Smooth muscle cell (in vitro differentiated cells): ENCODE results near the gene CFAP99. TPM values are rescaled to one million over a fixed set of nuclear protein-coding genes. Genes with fewer than 3 reads are reported as not detected.

Experiments
- DNase-seq: peaks from one replicate; lab custom pipeline; 2025; ENCODE audit not compliant: unreplicated experiment; lab: John Stamatoyannopoulos, UW
- H2AFZ ChIP-seq: fragments of 200-600 bp; sonication (generic); 2 replicates; pipeline ENCODE4 v1.6.0; 2016; ENCODE audit warnings: antibody characterized with exemption, low read depth, mild to moderate bottlenecking
- H3F3A ChIP-seq: fragments of 200-600 bp; sonication (generic); 2 replicates; pipeline ENCODE4 v1.6.0; 2017; ENCODE audit warnings: antibody characterized with exemption, low read depth
- H3K27ac ChIP-seq: fragments of 200-600 bp; sonication (generic); 2 replicates; pipeline ENCODE4 v1.5.1; 2016; ENCODE audit warnings: low read depth, mild to moderate bottlenecking
- H3K27me3 ChIP-seq: fragments of 200-600 bp; sonication (generic); 2 replicates; pipeline ENCODE4 v1.6.1; 2016; ENCODE audit warnings: low read depth, mild to moderate bottlenecking
- H3K36me3 ChIP-seq: fragments of 200-600 bp; sonication (generic); 2 replicates; pipeline ENCODE4 v1.5.1; 2016; ENCODE audit warnings: low read depth
- H3K4me1 ChIP-seq: fragments of 200-600 bp; sonication (generic); 2 replicates; pipeline ENCODE4 v1.5.1; 2016; ENCODE audit warnings: low read depth
- H3K4me2 ChIP-seq: fragments of 200-600 bp; sonication (generic); 2 replicates; pipeline ENCODE4 v1.6.0; 2016; ENCODE audit warnings: mild to moderate bottlenecking
- H3K4me3 ChIP-seq: fragments of 200-600 bp; sonication (generic); 2 replicates; pipeline ENCODE4 v1.5.1; 2016; ENCODE audit warnings: mild to moderate bottlenecking
- H3K79me2 ChIP-seq: fragments of 200-600 bp; sonication (generic); 2 replicates; pipeline ENCODE4 v1.6.0; 2016; ENCODE audit warnings: low read depth, mild to moderate bottlenecking
- H3K9ac ChIP-seq: fragments of 200-600 bp; sonication (generic); 2 replicates; pipeline ENCODE4 v1.6.0; 2016; ENCODE audit warnings: low read depth
- H3K9me3 ChIP-seq: fragments of 200-600 bp; sonication (generic); replicated peaks from 2 replicates; pipeline ENCODE4 v1.5.1; 2016; ENCODE audit warnings: low read depth
- H4K20me1 ChIP-seq: fragments of 200-600 bp; sonication (generic); 2 replicates; pipeline ENCODE4 v1.6.0; 2016; ENCODE audit warnings: low read depth
- CTCF ChIP-seq: fragments of 200-600 bp; sonication (generic); IDR thresholded peaks from 2 replicates; pipeline ENCODE4 v1.5.1; 2017; ENCODE audit warnings: borderline replicate concordance, mild to moderate bottlenecking, antibody characterized with exemption; ENCODE audit not compliant: insufficient read depth, poor library complexity, severe bottlenecking
- WGBS: methylation state at CpG from one replicate; pipeline ENCODE4 v1.1.7; 2016; ENCODE audit warnings: low lambda C conversion rate; 5-methylcytosine and 5-hydroxymethylcytosine counted together
- polyA plus RNA-seq: library from polyadenylated mRNA; unstranded; fragments of >200 nt; fragmentation: Nextera tagmentation; extraction: Ambion mirVana; gene quantifications from 2 replicates; pipeline ENCODE4 v1.2.1, GENCODE V29; 2016
- total RNA-seq: library from RNA; depleted of rRNA; stranded (reverse); fragments of >200 nt; gene quantifications from 2 replicates; pipeline ENCODE4 v1.2.3, GENCODE V29; 2014

Gene CFAP99
- total and polyA plus RNA-seq, 2 experiments from 2014 or later = not detected

GRCh38 chr4:2394528-2394927 lies 24.2 kb upstream of the CFAP99 start:
- Histone ChIP-seq H3K4me1 (peaks cover 6% of the 10 kb centered on the region), H3K79me2 (no peaks in the 10 kb centered on the region), H3F3A (no peaks in the 10 kb centered on the region), H3K4me3 (no peak overlapping the region), H4K20me1 (no peaks in the 10 kb centered on the region), H3K27ac (no peak overlapping the region), H3K27me3 (peaks cover 9% of the 10 kb centered on the region), H3K4me2 (no peak overlapping the region), H3K36me3 (no peaks in the 10 kb centered on the region), H2AFZ (no peak overlapping the region), H3K9ac (no peak overlapping the region), H3K9me3 (no peaks in the 10 kb centered on the region)
- no peak for TF ChIP-seq CTCF
- no peak for DNase-seq
- WGBS = 96% methylated on average over 17 of the region's 17 CpGs

- Histone ChIP-seq H3K4me1 (peaks cover 6% of the 10 kb centered on the region), H2AFZ (no peak overlapping the region), H3K4me2 (no peak overlapping the region), H3K9me3 (no peaks in the 10 kb centered on the region), H4K20me1 (no peaks in the 10 kb centered on the region), H3K36me3 (no peaks in the 10 kb centered on the region), H3F3A (no peaks in the 10 kb centered on the region), H3K79me2 (no peaks in the 10 kb centered on the region), H3K4me3 (no peak overlapping the region), H3K27ac (no peak overlapping the region), H3K27me3 (peaks cover 9% of the 10 kb centered on the region), H3K9ac (no peak overlapping the region)
- TF ChIP-seq CTCF = no peak
- no peak for DNase-seq
- WGBS = 85% methylated on average over 9 of the region's 9 CpGs
Observed at GRCh38 chr4:2395038-2395437, 23.7 kb upstream of the CFAP99 start.

- H3K36me3 ChIP-seq = no peaks in the 10 kb centered on the region
- H3K27me3 ChIP-seq = peaks cover 6% of the 10 kb centered on the region
- no peaks in the 10 kb centered on the region for H4K20me1 ChIP-seq
- no peak overlapping the region for H3K4me3 ChIP-seq
- H3K9ac ChIP-seq = no peak overlapping the region
- H3K27ac ChIP-seq = no peak overlapping the region
- H3K9me3 ChIP-seq = no peaks in the 10 kb centered on the region
- TF ChIP-seq CTCF = no peak
- H3F3A ChIP-seq = no peaks in the 10 kb centered on the region
- H3K79me2 ChIP-seq = no peaks in the 10 kb centered on the region
- no peak overlapping the region for H2AFZ ChIP-seq
- H3K4me2 ChIP-seq = no peak overlapping the region
- 85% methylated on average over 9 of the region's 9 CpGs for WGBS
- no peak for DNase-seq
- peaks cover 6% of the 10 kb centered on the region for H3K4me1 ChIP-seq
Observed at GRCh38 chr4:2395584-2395983, 23.2 kb upstream of the CFAP99 start.

- Histone ChIP-seq H3K79me2 (no peaks in the 10 kb centered on the region), H3F3A (no peaks in the 10 kb centered on the region), H4K20me1 (no peaks in the 10 kb centered on the region), H3K4me2 (no peak overlapping the region), H3K36me3 (no peaks in the 10 kb centered on the region), H3K9ac (no peak overlapping the region), H3K9me3 (no peaks in the 10 kb centered on the region), H3K4me1 (peaks cover 6% of the 10 kb centered on the region), H3K4me3 (no peak overlapping the region), H3K27me3 (peaks cover 5% of the 10 kb centered on the region), H3K27ac (no peak overlapping the region), H2AFZ (no peak overlapping the region)
- WGBS = 82% methylated on average over 21 of the region's 21 CpGs
- no peak for TF ChIP-seq CTCF
- no peak for DNase-seq
Observed at GRCh38 chr4:2396781-2397368, 21.9 kb upstream of the CFAP99 start.
